H1 (cell line): ENCODE results near the gene STAM2. TPM values are rescaled to one million over a fixed set of nuclear protein-coding genes. Genes with fewer than 3 reads are reported as not detected.

ENCODE experiments used
- BCL11A ChIP-seq, 2 experiments: IDR thresholded peaks; one replicate each; pipeline ENCODE4 v1.6.1; 2011; ENCODE audit warnings: low read depth in 2 of 2, low read length in 2 of 2, mild to moderate bottlenecking in 2 of 2
- CBX8 ChIP-seq: fragments of 300-800, 300-1000 bp; sonication (generic); IDR thresholded peaks from 2 replicates; pipeline ENCODE4 v1.7.1; 2016; ENCODE audit warnings: low read depth, low read length, borderline replicate concordance
- CTBP2 ChIP-seq: IDR thresholded peaks from 2 replicates; pipeline ENCODE4 v1.7.0; 2011; ENCODE audit warnings: borderline replicate concordance, mild to moderate bottlenecking, moderate library complexity, mixed read lengths, low read length; ENCODE audit not compliant: insufficient read depth, insufficient read length
- GABPA ChIP-seq: IDR thresholded peaks from 2 replicates; pipeline ENCODE4 v1.6.1; 2011; ENCODE audit warnings: mild to moderate bottlenecking, low read length, moderate library complexity, borderline replicate concordance; ENCODE audit not compliant: insufficient read depth
- JUND ChIP-seq: IDR thresholded peaks from 2 replicates; pipeline ENCODE4 v1.6.1; 2011; ENCODE audit warnings: mild to moderate bottlenecking, improper control_type of control experiment, low read length
- KDM4A ChIP-seq: IDR thresholded peaks from one replicate; pipeline ENCODE4 v1.7.1; 2012; ENCODE audit warnings: low read depth, mild to moderate bottlenecking, moderate library complexity, low read length, inconsistent platforms; ENCODE audit not compliant: severe bottlenecking
- POLR2A ChIP-seq, 2 experiments: IDR thresholded peaks; 1 replicate in 1 of 2; 2 replicates in 1 of 2; pipeline ENCODE4 v1.6.1; 2011; ENCODE audit warnings: low read depth in 2 of 2, low read length in 2 of 2, mild to moderate bottlenecking in 2 of 2; ENCODE audit errors: control extremely low read depth in 1 of 2
- RNF2 ChIP-seq: fragments of 200-900, 300-1000 bp; sonication (generic); IDR thresholded peaks from 2 replicates; pipeline ENCODE4 v1.7.1; 2016; ENCODE audit warnings: borderline replicate concordance, low read depth, mild to moderate bottlenecking, antibody characterized with exemption, low read length; ENCODE audit not compliant: poor library complexity, severe bottlenecking; ENCODE audit errors: missing control alignments
- TEAD4 ChIP-seq: IDR thresholded peaks from 2 replicates; pipeline ENCODE4 v1.6.1; 2012; ENCODE audit warnings: low read depth, low read length, inconsistent platforms, mixed read lengths
- polyA plus RNA-seq, 7 experiments: library from polyadenylated mRNA; depleted of rRNA in 3 of 7; stranded (reverse) in 5 of 7; unstranded in 2 of 7; fragments of >200 nt in 5 of 7; fragments of 200-250 nt in 2 of 7; gene quantifications; 1 replicate in 5 of 7; 2 replicates in 1 of 7; 4 replicates in 1 of 7; pipeline versions ENCODE4 v1.2.1 to v1.2.3, GENCODE V29; 2011 to 2013; ENCODE audit warnings: missing spikeins in 2 of 7, mixed read lengths in 2 of 7
- total RNA-seq: library from RNA; stranded (reverse); fragmentation: NEBNext Ultra II Directional; extraction: Animal tissue kit (Norgen Biotek cat#: 25700); gene quantifications from 2 replicates; pipeline ENCODE4 v1.2.1, GENCODE V29; 2021
- TF ChIP-seq, protein P1 (sequence below): fragments of 300-600 bp; sonication (generic); IDR thresholded peaks from 2 replicates; pipeline ENCODE4 v1.7.1; 2012; ENCODE audit warnings: low read length, moderate library complexity, mild to moderate bottlenecking, inconsistent platforms; ENCODE audit not compliant: insufficient replicate concordance
- TF ChIP-seq, protein P2 (sequence below): IDR thresholded peaks from 2 replicates; pipeline ENCODE4 v1.6.1; 2012; ENCODE audit warnings: inconsistent platforms

Gene STAM2
- total and polyA plus RNA-seq, 2 of the 8 experiments (the other 6 are each of a cell fraction or from before 2014, with no cell fraction given) = 5.4 to 9.4 TPM

- TF ChIP-seq, protein P1, sequence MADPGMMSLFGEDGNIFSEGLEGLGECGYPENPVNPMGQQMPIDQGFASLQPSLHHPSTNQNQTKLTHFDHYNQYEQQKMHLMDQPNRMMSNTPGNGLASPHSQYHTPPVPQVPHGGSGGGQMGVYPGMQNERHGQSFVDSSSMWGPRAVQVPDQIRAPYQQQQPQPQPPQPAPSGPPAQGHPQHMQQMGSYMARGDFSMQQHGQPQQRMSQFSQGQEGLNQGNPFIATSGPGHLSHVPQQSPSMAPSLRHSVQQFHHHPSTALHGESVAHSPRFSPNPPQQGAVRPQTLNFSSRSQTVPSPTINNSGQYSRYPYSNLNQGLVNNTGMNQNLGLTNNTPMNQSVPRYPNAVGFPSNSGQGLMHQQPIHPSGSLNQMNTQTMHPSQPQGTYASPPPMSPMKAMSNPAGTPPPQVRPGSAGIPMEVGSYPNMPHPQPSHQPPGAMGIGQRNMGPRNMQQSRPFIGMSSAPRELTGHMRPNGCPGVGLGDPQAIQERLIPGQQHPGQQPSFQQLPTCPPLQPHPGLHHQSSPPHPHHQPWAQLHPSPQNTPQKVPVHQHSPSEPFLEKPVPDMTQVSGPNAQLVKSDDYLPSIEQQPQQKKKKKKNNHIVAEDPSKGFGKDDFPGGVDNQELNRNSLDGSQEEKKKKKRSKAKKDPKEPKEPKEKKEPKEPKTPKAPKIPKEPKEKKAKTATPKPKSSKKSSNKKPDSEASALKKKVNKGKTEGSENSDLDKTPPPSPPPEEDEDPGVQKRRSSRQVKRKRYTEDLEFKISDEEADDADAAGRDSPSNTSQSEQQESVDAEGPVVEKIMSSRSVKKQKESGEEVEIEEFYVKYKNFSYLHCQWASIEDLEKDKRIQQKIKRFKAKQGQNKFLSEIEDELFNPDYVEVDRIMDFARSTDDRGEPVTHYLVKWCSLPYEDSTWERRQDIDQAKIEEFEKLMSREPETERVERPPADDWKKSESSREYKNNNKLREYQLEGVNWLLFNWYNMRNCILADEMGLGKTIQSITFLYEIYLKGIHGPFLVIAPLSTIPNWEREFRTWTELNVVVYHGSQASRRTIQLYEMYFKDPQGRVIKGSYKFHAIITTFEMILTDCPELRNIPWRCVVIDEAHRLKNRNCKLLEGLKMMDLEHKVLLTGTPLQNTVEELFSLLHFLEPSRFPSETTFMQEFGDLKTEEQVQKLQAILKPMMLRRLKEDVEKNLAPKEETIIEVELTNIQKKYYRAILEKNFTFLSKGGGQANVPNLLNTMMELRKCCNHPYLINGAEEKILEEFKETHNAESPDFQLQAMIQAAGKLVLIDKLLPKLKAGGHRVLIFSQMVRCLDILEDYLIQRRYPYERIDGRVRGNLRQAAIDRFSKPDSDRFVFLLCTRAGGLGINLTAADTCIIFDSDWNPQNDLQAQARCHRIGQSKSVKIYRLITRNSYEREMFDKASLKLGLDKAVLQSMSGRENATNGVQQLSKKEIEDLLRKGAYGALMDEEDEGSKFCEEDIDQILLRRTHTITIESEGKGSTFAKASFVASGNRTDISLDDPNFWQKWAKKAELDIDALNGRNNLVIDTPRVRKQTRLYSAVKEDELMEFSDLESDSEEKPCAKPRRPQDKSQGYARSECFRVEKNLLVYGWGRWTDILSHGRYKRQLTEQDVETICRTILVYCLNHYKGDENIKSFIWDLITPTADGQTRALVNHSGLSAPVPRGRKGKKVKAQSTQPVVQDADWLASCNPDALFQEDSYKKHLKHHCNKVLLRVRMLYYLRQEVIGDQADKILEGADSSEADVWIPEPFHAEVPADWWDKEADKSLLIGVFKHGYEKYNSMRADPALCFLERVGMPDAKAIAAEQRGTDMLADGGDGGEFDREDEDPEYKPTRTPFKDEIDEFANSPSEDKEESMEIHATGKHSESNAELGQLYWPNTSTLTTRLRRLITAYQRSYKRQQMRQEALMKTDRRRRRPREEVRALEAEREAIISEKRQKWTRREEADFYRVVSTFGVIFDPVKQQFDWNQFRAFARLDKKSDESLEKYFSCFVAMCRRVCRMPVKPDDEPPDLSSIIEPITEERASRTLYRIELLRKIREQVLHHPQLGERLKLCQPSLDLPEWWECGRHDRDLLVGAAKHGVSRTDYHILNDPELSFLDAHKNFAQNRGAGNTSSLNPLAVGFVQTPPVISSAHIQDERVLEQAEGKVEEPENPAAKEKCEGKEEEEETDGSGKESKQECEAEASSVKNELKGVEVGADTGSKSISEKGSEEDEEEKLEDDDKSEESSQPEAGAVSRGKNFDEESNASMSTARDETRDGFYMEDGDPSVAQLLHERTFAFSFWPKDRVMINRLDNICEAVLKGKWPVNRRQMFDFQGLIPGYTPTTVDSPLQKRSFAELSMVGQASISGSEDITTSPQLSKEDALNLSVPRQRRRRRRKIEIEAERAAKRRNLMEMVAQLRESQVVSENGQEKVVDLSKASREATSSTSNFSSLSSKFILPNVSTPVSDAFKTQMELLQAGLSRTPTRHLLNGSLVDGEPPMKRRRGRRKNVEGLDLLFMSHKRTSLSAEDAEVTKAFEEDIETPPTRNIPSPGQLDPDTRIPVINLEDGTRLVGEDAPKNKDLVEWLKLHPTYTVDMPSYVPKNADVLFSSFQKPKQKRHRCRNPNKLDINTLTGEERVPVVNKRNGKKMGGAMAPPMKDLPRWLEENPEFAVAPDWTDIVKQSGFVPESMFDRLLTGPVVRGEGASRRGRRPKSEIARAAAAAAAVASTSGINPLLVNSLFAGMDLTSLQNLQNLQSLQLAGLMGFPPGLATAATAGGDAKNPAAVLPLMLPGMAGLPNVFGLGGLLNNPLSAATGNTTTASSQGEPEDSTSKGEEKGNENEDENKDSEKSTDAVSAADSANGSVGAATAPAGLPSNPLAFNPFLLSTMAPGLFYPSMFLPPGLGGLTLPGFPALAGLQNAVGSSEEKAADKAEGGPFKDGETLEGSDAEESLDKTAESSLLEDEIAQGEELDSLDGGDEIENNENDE = no peak
- TF ChIP-seq BCL11A (IDR thresholded peaks at IDR 0.05; ENCODE audit: low read depth in 2 of 2, low read length in 2 of 2) (no peak), CBX8 (no peak), RNF2 (no peak), TEAD4 (no peak), GABPA (no peak), JUND (no peak), KDM4A (no peak), CTBP2 (no peak), POLR2A (IDR thresholded peaks at IDR 0.05; ENCODE audit: control extremely low read depth in 1 of 2, low read depth in 2 of 2, low read length in 2 of 2) (no peak)
- TF ChIP-seq, protein P2, sequence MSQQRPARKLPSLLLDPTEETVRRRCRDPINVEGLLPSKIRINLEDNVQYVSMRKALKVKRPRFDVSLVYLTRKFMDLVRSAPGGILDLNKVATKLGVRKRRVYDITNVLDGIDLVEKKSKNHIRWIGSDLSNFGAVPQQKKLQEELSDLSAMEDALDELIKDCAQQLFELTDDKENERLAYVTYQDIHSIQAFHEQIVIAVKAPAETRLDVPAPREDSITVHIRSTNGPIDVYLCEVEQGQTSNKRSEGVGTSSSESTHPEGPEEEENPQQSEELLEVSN = no peak
Measured at GRCh38 chr2:152161598-152161997, 14.0 kb downstream of the STAM2 start (continued).
